ENCODE data around the gene HSPA4L.

The HSPA4L gene

GRCh38 chr4:127782025-127782274, 172 bp upstream of the HSPA4L start:
- peak overlapping the region; percentile 52 to 67 (median 61) for H3K4me3 ChIP-seq
- H3K27ac ChIP-seq: peak overlapping the region in 20 of 21 experiments; percentile 33 to 88 (median 80)

DNA sequence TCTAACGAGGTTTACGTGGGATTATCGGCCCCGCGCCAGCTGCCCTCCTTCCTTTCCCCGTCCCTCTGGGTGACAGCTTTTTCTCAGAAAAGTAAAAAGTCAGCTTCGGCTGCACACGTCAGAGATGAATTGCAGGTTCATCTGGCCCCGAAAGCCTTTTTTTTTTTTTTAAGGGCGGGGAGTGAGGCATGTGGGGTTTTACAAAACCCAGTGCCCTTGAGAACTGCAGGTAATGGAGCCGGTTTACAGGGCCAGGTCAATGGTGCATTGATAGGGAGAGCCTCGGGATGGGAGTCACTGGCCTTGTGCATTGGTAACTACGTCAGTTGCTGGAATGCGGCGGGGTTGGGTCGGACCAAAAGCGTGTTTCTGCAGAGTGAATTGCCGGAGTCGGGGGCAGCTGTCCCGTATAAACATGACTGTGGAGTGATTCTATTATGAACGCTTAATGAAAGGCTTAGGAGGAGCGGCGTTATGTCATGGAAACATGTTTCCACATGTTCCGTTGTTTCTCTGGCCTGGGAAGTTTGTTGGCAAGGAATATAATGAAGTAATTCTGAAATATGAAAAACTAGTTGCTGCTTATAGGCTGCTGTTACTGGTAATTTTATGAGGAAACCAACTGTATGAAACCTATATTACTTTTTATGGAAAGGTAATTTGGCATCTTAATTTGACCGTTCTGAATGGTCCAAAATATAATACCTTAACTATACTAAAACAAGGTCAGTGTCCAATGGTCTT, 1.1 kb downstream of the HSPA4L start:
- Histone ChIP-seq H3K27ac (peak overlapping the region; percentile 17 to 88 (median 79)), H3K4me3 (peak overlapping the region; percentile 52 to 67 (median 61))

DNA sequence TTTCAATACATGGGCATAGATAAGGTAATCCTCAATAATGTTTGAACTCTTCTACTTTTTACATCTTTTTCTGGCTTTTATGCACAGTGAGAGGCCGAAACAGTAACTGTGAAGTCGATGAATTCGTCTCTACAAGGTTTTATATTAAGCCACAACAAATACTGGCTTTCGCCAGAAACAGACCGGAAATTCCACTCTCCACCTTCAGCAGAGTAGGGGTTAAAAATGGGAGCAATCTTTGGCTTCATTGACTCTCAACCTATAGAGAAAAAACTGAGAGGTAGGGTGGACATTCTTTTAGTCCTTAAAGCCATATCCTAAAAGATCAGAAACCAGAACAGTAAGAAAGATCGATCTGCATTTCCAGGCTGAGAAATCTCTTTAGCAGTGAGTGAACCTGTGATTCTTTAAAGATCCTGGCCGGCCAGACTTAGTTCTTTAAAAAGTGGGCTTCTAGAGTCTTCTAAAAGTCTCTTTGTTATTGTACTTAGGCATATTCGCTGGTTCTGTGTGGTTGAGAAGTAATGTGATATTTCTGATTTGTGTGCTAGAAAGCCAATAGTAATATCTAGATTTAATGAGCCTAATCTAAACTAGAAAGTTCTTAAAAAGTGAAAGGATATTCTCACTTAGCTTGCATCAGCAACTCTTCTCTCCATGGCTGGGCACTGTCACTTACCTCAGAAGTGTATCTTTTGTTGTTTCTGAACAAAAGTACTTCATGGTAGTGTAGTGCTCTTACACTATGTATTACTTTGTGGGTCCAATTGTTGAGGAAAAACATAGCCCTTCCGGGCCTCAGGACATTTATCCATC, 2.0 kb downstream of the HSPA4L start:
- peak overlapping the region; percentile 8 to 67 (median 55) for H3K4me3 ChIP-seq
- peak overlapping the region in 19 of 21 experiments; percentile 16 to 88 (median 78) for H3K27ac ChIP-seq

DNA sequence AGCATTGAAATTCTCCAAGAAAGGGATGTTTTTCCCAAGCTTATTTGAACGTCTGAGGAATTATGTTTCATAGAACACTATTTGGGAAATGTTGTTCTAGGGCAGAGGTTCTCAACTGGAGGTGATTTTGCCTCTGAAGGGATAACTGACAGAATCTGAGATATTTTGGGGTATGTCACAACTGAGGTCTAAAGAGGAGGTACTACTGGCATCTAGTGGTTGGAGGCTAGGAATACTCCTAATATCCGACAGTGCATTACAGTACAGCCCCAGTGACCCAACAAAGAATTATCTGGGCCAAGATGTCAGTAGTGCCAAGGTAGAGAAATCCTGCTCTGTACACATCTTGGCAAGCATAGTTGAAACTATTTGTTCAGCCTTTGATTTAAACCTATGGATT, 6.4 kb downstream of the HSPA4L start:
- H3K27ac ChIP-seq: no peak overlapping the region
- H3K4me3 ChIP-seq: no peak overlapping the region

DNA sequence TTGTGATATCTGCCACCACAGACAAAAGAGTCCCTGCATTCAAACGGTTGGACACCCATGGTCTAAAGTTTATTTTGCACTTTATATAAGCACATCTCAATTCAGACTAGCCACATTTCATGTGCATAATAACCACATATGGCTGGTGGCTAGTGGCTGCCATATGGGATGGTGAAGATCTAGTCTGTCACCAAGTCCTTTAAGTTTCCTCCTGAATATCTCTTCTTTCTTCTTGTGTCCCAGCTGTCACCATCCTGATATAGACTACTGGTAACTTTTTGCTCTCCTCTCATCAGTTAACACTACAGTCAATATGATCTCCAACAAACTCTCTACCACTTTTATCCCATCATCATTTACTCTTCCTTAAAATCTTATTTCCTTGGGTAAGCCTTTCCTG, 9.3 kb downstream of the HSPA4L start:
- H3K27ac ChIP-seq: no peak overlapping the region

DNA sequence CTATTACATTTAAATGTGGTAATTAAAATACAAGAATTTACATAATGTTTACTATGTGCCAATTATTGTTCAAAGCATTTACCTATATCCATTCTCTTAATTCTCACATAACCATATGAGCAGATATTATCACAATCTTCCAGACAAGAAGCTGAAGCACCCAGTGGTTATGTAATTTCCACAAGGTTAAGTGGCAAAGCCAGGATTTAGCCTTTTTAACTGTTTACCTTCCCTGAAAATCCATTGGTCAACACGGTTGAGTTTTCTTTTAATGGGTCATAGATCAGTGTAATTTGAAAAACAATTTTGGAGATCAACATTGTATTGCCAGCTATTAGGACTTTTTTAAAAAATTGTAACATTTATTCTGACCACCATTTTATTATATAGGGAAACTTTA, 11.4 kb downstream of the HSPA4L start:
- Histone ChIP-seq H3K27ac (no peak overlapping the region), H3K4me3 (no peak overlapping the region)

More for the DNA sequence above, 9.3 kb downstream of the HSPA4L start:
- H3K4me3 ChIP-seq: no peak overlapping the region

DNA sequence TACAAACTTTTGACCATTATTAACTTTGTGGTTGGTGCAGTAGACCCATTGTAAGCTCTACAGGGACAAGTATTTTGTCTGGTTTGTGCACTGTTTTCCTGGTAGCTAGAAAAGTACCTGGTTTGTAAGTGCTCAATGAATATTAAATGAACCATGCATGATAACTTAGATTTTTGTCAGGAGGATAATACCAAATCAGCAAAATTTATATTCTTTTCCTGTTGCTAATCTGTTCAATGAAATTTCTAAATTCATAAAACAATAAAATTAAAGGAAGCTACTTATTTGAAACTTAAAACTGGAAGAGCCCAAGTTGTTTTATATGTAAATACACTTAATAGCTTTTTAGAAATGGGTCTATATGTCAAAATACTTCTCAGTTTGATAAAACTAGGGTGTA, 17.6 kb downstream of the HSPA4L start:
- Histone ChIP-seq H3K4me3 (no peak overlapping the region), H3K27ac (no peak overlapping the region)

- no peak overlapping the region for H3K27ac ChIP-seq
These were observed 27.2 kb downstream of the HSPA4L start for GRCh38 chr4:127809173-127809800.

GRCh38 chr4:127810551-127810950, 28.4 kb downstream of the HSPA4L start:
- Histone ChIP-seq H3K27ac (no peak overlapping the region), H3K4me3 (no peak overlapping the region)

More at GRCh38 chr4:127809173-127809800, 27.2 kb downstream of the HSPA4L start:
- H3K4me3 ChIP-seq: no peak overlapping the region

GRCh38 chr4:127822430-127822829, 40.3 kb downstream of the HSPA4L start:
- no peak overlapping the region for H3K27ac ChIP-seq

DNA sequence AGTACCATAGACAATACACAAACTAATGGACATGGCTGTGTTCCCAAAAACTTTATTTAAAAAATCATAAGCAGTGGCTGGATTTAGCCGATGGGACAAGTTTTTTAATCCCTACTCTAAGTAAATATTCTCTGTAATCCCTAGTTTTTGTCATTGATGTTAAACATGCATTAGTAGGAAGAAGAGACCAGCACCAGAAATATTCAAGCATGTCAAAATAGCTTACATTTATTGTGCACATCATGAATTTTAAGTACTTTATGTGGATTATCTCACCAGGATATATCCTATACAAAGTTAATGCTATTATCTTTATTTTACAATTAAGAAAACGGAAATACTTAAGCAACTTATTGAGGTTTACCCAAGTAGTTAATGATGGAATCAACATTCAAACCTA, 46.0 kb downstream of the HSPA4L start:
- Histone ChIP-seq H3K27ac (no peak overlapping the region), H3K4me3 (no peak overlapping the region)

More at GRCh38 chr4:127822430-127822829, 40.3 kb downstream of the HSPA4L start:
- no peak overlapping the region for H3K4me3 ChIP-seq

DNA sequence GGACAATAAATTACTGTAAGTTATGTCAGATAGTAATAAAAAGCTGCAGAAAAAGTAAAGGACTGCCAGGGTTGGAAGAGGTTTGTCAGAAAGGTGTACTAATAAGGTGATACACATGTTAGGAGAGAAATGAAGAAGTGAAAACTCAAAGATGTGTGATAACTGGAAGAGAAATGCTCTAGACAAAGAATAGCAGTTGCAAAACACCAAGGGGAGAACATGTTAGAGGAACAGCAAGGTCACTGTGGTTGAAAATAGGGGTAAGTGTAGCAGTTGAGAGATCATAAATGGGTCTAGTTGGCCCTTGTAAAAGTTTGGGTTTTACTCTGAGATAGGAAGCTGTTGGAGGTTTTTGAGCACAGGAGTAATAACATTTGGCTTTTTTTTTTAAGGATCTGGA, 46.9 kb downstream of the HSPA4L start:
- no peak overlapping the region for H3K27ac ChIP-seq
- H3K4me3 ChIP-seq: no peak overlapping the region

DNA sequence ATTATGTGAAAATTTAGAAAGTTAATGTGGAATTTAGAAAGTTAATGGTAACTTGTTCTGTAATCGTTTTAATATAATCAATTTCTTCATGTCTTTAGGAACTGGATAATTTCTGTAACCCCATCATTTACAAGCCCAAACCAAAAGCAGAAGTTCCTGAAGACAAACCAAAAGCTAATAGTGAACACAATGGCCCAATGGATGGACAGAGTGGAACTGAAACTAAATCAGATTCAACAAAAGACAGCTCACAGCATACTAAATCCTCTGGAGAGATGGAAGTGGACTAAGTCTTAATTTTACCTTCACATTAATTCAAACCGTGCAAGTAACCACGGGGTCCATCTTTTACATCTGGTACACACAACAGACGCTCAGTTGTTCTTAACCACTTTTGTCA, 50.5 kb downstream of the HSPA4L start:
- no peak overlapping the region for H3K27ac ChIP-seq
- H3K4me3 ChIP-seq: no peak overlapping the region

- H3K4me3 ChIP-seq: no peak overlapping the region
- H3K27ac ChIP-seq: no peak overlapping the region
These were observed 61.8 kb downstream of the HSPA4L start for GRCh38 chr4:127843704-127844600.

DNA sequence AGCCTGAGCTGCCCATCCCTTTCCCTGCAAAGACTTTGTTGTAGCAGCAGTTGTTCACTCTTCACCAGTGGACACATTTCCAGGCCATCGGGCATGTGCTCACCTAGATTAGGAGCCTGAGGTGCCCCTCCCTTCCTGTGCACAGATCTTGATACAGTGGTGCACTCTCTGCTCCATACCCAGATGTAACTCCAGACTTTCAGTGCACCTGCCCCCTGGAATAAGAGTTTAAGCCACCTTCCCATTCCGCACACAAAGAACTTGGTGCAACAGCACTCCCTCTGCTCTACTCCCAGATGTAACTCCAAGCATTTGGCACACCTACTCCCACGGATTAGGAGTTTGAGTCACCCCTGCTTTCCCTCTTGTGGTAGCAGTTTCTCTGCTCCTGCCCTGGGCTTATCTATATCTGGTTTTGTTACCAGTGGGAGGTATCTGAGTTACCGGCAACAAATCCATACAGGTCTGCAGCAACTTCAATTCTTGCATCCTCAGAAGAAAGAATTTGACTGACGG, 62.5 kb downstream of the HSPA4L start:
- H3K27ac ChIP-seq: no peak overlapping the region
- no peak overlapping the region for H3K4me3 ChIP-seq

- Histone ChIP-seq H3K4me3 (no peak overlapping the region), H3K27ac (no peak overlapping the region)
These were observed 63.9 kb downstream of the HSPA4L start for GRCh38 chr4:127846061-127846460.

DNA sequence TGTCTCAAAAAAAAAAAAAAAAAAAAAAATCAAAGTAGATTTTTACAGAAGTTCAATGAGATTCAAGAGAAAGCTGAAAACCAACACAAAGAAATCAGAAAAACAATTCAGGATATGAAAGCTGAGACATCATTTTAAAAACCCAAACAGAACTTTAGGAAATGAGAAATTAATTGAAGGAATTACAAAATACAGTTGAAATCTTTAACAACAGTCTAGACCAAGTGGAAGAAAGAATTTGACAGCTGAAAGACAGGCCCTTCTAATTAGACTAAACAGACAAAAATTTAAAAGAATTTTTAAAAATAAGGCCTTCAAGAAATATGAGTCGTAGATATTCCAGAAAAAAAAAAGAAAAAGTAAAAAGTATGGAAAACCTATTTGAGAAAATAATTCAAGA, 64.6 kb downstream of the HSPA4L start:
- Histone ChIP-seq H3K27ac (no peak overlapping the region), H3K4me3 (no peak overlapping the region)

GRCh38 chr4:127849505-127850234, 67.5 kb downstream of the HSPA4L start:
- H3K27ac ChIP-seq: no peak overlapping the region
- H3K4me3 ChIP-seq: no peak overlapping the region

DNA sequence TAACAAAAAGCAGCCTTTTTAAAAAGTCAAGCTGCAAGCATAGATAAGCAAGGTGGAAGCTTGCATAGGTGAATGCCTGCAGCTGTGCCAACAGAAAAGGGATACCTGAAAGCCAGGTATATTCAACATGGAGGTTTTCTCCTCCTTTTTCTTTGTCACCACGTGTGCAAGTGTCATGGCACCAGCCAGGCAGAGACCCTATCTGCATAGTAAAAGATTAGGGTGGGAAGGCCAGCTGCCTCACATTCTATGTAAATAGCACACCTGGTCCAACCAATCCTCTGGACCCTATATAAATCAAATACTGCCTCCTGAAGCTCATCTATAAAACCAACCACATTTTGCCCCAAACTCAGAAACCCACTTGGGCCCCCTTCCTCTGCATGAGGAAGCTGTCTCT, 70.5 kb downstream of the HSPA4L start:
- Histone ChIP-seq H3K27ac (no peak overlapping the region), H3K4me3 (no peak overlapping the region)

Data from skin epidermis (tissue), 12 donors.